Nucleus accumbens (tissue), 56 donors: Measurements from ENCODE around the gene BEAN1.
"Not testable (repeated sequence)": the region's sequence is repeated elsewhere in the genome, so short reads cannot be mapped to it uniquely, and the experiment has no call there.

Source experiments
- DNase-seq, 56 donors: peaks; one replicate each; lab custom pipeline; 2025; lab: John Stamatoyannopoulos, UW

The BEAN1 gene

DNA sequence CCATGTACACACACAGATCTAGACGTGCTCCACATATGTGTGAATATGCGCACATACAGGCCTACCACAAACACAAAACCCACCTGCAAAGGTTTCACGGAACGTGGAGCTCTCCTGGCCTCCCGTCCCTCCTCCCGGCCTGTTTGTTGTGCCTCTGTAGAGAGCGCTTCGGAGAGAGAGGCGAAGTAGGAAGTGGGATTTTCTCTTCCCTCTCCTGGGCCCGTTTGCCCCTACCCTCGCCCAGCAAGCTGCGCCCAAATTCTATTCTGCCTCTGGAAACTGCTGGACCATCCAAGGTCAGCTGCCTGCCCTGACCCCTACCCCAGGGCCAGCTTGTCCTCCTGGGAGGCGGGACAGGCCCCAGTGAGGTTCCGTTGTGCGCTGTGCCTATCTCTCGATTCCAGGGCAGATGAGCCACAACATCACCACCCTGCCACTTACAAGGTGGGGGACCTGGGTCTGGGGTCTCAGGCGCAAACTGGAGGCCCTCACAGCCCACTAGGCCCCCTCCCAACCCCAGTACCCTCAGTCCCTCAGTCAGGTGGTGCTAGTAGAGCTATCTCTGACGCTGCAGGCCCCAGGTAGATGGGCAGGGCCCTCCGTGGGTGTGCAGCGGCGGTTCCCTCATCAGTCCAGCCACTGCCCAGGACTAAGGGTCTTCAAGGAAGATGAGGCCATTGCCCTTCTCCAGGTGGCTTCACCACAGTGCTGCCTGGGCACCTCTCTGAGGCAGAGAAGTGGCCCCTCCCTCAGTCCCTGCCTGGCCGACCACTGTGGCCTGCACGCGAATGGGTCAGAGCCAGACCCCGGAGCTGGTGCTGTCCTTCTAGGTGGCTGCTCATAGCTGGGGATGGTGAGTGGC lies 54.2 kb downstream of the BEAN1 start:
- no peak for DNase-seq

DNA sequence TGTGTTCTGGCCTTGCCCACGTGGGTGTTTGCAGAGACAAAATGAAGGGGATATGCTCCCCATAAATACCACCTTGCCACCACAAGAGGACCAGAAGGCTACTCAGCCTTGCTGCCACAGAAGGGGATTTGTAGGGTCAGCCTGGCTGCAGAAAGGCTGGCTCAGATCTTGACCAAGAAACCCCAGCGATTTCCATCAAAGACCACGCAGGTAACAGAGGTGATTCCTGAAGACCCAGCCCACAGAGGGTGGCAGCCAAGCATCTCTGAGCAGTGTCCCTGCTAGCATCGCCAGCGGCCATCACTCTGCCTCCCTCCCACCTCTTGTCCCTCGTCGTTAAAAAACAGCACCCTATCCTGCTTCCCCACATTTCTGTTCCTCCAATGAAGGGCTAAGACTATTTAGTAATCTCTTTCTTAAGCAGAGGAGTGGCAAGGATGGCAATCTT lies 54.9 kb downstream of the BEAN1 start:
- no peak for DNase-seq

DNA sequence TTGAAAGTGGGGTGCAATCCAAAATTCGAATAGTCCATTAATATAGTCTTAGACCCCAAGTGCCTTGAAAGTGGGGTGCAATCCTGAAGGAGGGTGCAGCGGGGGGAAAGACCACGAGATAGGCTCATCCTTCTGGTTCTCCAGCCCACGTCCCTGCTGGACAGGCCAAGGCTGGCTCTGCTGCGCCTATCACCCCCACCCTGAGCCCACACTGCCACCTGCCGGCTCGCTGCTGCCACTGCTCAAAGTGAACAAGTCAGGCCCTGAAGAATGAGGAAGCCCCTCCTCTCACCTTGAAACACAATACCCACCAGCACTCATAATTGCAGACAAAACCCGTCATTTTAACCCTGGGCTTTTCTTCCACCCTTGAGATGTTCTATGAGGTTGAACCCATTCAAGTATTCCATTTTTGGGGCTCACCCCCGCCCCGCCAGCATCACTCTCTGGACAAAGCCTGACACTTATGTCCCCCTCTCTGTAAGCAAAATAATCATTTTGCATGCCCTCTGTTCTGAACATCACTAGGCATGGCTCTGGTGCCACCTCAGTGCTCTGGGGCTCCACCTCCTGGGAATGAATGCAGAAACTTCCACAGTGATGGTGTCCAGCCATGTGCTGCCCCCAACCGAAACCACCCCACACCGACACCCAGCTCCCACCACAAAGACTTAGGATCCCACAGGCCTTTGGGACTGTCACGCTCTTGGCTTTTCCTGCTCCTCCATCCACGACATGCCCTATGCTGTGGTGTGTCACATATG lies 56.8 kb downstream of the BEAN1 start:
- DNase-seq, result peak in 48 of 56 donors; percentile 16 to 84 (median 44)

DNA sequence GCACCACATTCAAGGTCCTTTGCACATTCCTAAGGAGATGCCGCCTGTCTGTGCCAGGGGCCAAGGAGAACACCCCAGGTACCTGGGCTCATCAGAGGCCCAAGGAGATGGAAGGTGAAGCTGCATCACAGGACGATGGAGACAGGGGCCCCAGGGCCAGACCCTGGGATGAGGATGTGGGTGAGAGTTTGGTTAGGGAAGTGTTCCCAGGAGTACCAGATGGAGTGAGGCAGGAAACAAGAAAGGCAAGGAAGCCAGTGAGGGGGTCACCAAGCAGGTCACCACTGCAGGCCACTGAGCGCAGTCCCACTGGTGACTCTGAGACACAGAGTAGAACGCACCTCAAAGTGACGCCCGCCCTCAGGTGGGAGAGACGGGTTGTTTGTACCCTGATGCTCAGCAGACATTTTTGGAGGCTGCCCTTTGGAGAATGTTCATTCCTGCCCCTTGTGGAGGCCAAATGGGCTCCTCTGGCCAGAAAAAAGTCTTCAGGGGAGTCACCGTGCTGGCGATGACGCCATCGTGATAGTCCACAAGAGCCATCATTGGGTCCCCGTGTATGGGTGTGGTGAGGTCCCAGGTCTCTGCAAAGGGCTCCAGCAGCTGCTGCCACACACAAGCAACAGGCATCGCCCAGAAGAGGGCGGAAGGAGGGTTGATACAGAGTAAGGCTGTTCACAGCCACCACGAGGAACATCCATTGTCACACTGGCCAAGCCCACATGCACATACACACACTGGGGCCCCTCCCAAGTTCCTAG lies 57.5 kb downstream of the BEAN1 start:
- no peak for DNase-seq

DNA sequence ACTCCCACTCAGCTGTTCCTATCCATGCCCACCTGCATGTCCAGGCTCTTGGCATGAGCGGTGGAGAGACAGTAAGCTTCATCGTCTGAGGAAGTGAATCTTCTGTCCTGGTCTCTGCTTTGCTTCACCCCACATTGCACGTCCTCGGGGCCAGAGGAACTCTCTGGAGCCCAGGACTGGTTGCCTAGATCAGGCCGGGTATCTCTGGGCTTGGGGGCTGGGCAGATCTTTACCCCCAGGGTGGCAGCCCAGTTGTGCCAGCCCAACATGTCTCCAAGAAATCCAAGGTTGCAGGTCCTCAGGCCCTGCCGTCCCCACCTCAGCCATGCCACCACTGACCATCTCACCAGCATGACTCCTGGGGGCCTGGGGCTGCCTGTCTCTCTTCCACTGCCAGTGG lies 58.3 kb downstream of the BEAN1 start:
- DNase-seq, result no peak

DNA sequence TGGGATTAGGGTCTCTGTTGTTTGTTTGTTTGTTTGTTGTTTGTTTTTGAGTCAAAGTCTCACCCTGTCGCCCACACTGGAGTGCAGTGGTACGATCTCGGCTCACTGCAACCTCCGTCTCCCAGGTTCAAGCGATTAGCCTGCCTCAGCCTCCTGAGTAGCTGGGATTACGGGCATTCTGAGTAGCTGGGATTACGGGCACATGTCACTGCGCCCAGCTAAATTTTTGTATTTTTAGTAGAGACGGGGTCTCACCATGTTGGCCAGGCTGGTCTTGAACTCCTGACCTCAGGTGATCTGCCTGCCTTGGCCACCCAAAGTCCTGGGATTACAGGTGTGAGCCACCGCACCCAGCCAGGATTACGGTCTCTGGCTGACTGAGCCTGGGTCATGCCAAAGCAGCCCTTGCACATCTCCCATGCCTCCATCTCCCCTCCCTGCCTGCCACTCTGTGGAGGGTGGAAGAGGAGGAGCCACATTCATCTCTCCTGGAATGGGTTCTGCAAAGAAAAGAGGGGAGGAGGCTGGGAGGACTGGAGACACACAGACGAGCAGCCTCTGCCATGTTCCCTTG lies 59.2 kb downstream of the BEAN1 start:
- no peak for DNase-seq

DNA sequence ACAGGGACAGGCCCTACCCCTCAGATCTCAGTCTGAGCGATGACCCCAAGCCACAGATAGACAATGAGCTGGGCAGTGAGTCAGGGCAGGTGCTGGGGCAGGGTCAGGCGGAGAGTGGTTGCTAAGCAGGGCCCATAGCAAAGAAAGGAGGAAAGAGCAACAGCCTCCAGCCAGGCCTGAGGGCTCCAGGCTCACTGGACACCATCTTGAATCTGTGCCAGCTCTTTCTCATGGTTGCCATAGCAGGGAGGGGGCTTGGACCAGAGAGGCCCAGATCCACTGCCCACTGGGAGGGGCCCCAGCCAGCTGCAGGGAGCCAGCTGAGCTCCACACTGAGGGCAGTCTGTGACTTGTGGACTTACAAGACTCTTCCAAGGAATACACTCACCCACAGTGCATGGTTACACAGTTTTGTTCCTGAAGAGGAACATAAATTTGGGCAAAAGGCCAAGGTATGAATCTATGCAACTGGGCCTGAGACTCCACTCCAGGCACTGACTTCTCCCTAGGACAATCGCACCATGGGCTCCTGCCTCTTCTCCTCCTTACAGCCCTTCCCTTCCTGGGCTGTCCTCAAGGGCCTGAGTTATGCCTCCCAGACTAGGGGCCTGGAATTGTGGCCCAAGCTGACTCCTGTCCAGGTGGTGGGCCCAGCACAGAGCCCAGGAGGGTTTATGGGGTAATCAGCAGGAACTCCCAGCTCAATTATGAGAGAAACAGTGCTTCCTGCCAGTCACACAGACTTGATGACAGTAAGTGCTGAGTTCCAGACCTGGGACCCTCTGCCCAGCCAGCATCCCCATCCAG lies 59.9 kb downstream of the BEAN1 start:
- peak in 6 of 56 donors; percentile 9 to 21 (median 19) for DNase-seq

DNA sequence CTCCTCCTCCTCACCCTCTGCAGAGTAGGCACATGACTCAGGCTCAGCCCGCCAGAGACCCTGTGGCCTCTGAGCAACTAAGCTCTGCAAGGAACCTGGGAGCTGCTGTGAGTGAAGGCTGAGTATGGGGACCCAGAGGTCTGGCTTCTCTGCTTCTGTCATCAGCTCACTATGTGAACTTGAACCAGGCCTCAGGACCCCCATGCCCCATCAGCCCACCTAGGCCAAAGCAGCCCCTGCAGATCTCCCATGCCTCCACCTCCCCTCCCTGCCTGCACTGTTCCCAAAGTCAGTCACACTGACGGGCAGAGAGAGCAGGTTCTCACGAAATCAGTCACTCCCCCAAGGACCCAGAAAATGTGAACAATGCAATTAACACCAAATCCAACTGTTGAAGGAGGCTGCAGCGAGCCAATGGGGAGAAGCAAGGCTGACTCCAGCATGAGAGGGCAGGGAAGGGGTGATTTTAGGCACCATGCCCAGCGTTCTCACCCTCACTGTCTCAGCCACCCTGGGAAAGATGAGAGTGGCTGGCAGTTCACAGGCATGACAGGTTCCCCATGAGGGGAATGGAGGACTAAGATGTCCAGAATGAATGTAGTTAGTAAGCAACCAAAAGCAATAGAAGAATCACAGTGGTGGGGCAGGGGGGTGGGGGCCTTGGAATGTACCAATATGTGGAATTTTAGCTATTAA lies 60.6 kb downstream of the BEAN1 start:
- DNase-seq, result no peak

DNA sequence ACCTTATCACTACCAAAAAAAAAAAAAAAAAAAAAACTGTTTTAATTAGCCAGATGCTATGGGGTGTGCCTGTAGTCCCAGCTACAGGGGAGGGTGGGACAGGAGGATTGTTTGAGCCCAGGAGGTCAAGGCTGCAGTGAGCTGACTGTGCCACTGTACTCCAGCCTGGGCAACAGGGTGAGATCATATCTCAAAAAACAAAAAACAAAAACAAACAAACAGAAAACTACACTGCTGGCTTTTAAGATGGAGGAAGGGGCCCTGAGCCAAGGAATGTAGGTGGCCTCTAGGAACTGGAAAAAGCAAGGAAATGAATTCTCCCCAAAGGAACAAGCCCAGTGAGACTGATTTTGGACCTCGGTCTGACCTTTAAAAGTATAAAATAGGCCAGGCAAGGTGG lies 61.4 kb downstream of the BEAN1 start:
- no peak for DNase-seq

DNA sequence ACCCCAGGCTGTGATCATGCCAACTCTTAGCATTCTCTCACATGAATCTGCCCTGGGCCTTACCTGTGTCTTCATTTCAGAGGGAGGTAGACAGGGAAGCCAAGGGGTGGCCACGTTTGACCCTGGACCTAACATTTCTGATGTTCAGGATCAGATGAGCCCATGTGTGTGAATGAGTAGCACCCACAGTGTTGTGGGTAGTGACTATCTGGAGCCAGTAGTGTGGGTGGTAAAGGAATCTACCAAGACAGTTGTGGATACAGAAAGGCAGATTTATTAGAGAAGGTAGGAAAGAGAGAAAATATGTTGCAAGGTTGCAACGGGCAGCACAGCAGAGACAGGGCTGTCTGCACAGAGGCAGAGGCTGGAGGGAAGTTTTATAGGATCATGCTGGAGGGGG lies 62.3 kb downstream of the BEAN1 start:
- DNase-seq, result no peak

DNA sequence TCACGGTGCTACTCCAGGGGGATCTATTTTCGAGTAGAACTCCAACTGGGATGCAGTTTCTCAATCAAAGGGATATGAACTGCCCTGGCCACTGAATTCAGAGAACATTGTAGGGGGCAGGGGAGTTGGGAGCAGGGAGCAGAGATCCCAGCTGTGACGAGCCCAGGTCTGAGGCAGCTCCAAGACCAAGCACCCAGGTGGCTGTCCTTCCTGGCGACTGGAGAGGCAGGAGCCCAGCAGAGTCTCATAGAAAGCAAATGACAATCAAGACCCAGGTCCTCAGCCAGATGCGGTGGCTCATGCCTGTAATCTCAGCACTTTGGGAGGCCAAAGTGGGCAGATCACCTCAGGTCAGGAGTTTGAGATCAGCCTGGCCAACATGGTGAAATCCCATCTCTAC lies 62.7 kb downstream of the BEAN1 start:
- DNase-seq, result no peak

DNA sequence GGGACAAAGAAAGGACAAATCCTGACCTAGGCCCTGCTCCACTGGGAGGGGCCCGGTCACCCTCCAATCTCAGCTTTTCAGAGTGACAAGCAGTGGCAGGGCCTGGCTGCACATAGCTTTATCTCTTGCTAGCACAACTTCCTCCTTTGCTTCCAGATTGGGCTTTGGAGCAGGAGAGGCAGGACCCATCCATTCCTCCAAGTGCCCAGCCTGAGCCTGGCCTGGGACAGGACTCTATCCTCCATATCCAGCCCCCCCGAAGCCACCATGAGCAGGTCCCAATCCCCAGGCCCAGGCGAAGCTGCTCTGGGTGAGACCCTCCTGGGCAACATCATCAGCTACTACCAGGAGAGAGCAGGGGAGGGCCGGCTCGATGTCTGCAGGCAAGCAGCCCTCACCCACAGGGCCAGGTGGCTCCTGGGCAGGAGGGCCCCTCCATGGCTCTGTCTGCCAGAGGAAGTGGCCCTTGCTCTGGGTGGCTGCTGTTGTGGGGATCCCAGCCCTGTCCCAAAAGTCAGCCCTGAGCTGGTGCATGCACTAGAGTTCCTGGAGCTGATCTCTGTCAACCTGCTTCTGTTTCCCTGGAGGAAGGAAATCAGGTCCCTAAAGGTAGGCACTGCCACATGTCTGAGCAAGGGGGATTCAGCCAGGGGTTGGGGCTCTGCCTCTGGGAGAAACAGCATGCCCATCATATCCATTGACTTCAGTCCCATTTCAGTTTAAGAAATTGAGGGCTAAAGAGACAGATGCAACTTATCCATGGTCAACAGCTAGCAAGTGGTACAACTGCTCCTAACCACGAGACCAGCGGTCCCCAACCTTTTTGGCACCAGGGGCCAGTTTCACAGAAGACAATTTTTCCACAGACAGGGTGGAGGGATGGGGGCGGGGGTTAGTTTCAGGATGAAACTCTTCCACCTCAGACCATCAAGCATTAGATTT lies 64.0 kb downstream of the BEAN1 start:
- no peak for DNase-seq

DNA sequence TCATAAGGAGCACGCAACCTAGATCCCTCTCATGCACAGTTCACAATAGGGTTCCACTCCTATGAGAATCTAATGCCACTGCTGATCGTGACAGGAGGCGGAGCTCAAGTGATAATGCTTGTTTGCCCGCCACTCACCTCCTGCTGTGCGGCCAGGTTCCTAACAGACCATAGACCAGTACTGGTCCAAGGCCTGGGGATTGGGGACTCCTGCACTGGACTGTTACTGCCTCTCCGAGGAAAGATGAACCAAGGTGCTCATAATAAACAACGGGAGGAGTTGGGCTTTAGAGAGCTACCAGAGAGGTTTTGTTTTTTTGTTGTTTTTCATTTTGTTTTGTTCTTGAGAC lies 64.6 kb downstream of the BEAN1 start:
- no peak for DNase-seq

DNA sequence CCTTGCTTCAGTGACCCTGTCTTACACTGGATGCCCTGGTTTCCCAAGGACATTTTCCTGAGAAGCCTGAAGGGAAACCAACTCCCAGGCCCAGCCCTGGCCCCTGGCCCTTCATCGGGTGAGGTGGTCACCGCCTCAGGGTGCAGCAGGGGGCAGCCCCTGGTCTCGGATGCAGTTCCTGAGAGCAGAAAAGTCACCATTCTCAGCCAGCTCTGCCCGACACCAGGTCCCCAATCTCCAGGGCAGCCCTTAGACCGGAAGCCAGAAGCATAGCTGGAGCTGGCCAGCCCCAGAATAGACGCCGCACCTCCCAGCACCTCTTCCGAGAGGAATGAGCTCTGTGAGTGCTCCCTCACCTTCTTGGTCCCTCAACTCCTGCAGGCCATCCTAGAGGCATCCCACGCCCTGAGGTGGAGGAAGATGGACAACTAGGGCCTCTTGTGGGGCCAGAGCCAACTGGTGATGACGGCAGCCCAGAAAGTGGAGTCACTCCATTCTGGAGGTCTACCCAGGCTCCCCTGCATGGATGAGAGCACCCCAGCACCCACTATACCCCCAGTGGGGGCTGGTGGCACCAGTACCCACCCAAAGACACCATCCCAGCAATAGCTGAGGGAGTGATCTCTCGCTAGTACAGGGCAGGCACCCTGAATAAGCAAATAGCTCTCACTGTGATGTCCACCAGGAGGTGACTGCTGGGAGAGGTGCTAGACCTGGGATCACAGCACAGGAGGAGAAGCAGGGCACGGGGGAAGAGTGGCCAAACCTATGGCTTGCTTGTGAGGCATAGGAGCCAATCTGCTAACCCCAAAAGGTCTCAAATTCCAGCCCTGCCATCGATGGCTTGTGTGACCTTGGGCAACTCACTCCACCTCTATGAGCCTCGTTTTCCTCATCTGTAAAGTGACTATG lies 66.7 kb downstream of the BEAN1 start:
- no peak for DNase-seq

DNA sequence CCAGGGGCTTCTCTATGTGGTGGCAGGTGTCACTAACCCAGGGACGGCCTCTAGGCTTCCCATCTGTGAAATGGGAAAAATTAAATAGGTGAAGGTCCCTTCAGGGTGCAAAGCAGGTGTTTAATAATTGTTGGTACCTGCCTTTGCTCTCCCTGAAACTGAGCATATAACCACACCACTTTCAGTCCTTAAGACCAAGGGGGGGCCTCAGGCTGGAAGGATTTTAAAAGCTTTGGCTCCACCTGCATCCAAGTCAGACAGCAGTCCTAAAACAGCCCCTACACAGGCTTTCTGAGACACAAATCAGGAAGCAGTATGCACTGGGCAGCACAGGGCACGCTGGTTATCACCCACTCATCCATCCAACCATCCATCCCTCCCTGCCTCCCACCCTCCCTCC lies 67.8 kb downstream of the BEAN1 start:
- no peak for DNase-seq

DNA sequence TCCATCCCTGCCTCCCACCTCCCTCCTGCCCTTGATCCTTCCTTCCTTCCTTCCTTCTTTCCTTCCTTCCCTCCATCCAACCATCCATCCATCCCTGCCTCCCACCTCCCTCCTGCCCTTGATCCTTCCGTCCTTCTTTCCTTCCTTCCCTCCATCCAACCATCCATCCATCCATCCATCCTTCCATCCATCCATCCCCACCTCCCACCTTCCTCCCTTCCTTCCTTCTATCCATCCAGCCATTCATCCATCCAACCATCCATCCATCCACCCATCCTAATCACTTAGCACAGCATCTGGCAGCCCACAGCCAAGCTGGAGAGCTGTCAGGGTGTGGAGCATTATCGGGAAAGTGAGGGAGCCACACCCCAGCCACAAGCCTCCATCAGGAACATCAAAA lies 68.3 kb downstream of the BEAN1 start:
- DNase-seq, result no peak

DNA sequence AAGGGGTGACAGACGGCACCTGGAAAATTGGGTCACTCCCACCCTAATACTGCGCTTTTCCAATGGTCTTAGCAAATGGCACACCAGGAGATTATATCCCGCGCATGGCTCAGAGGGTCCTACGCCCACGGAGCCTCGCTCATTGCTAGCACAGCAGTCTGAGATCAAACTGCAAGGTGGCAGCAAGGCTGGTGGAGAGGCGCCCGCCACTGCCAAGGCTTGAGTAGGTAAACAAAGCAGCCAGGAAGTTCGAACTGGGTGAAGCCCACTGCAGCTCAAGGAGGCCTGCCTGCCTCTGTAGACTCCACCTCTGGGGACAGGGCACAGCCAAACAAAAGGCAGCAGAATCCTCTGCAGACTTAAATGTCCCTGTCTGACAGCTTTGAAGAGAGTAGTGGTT lies 69.1 kb downstream of the BEAN1 start:
- not testable (repeated sequence) for DNase-seq
